ENCODE data around the gene TCP11.

Gene TCP11

GRCh38 chr6:35141007-35141655, at the start of gene TCP11:
TSS of gene TCP11 (minus strand) at chr6:35141339. CDS start at chr6:35140870, 469 bp downstream.
- no peak for DNase-seq (ENCODE audit: low read depth in 2 of 2)

- DNase-seq (ENCODE audit: low read depth in 2 of 2): no peak
Observed at GRCh38 chr6:35190306-35190705, 49.2 kb upstream of the TCP11 start.

- DNase-seq (ENCODE audit: low read depth in 2 of 2): no peak
Observed at GRCh38 chr6:35188886-35189285, 47.7 kb upstream of the TCP11 start.

- no peak for DNase-seq (ENCODE audit: low read depth in 2 of 2)
Observed at GRCh38 chr6:35186571-35186970, 45.4 kb upstream of the TCP11 start.

GRCh38 chr6:35185971-35186370, 44.8 kb upstream of the TCP11 start:
- DNase-seq (ENCODE audit: low read depth in 2 of 2): no peak

- no peak for DNase-seq (ENCODE audit: low read depth in 2 of 2)
Observed at GRCh38 chr6:35185302-35185681, 44.2 kb upstream of the TCP11 start.

GRCh38 chr6:35184580-35185301, 43.6 kb upstream of the TCP11 start:
- DNase-seq (ENCODE audit: low read depth in 2 of 2): no peak

- no peak for DNase-seq (ENCODE audit: low read depth in 2 of 2)
Observed at GRCh38 chr6:35183935-35184334, 42.8 kb upstream of the TCP11 start.

GRCh38 chr6:35183281-35183680, 42.1 kb upstream of the TCP11 start:
- DNase-seq (ENCODE audit: low read depth in 2 of 2): no peak

GRCh38 chr6:35181933-35182612, 40.9 kb upstream of the TCP11 start:
- DNase-seq (ENCODE audit: low read depth in 2 of 2): no peak

GRCh38 chr6:35181308-35181932, 40.3 kb upstream of the TCP11 start:
- no peak for DNase-seq (ENCODE audit: low read depth in 2 of 2)

- DNase-seq (ENCODE audit: low read depth in 2 of 2): no peak
Observed at GRCh38 chr6:35179901-35180535, 38.9 kb upstream of the TCP11 start.

GRCh38 chr6:35178932-35179832, 38.0 kb upstream of the TCP11 start:
- DNase-seq (ENCODE audit: low read depth in 2 of 2): no peak

- DNase-seq (ENCODE audit: low read depth in 2 of 2): no peak
Observed at GRCh38 chr6:35178012-35178411, 36.9 kb upstream of the TCP11 start.

- no peak for DNase-seq (ENCODE audit: low read depth in 2 of 2)
Observed at GRCh38 chr6:35177596-35177995, 36.5 kb upstream of the TCP11 start.

GRCh38 chr6:35177157-35177556, 36.0 kb upstream of the TCP11 start:
- DNase-seq (ENCODE audit: low read depth in 2 of 2): no peak

GRCh38 chr6:35176301-35177024, 35.3 kb upstream of the TCP11 start:
- DNase-seq (ENCODE audit: low read depth in 2 of 2): no peak

- DNase-seq (ENCODE audit: low read depth in 2 of 2): no peak
Observed at GRCh38 chr6:35174501-35174900, 33.4 kb upstream of the TCP11 start.

GRCh38 chr6:35174088-35174434, 32.9 kb upstream of the TCP11 start:
- no peak for DNase-seq (ENCODE audit: low read depth in 2 of 2)

GRCh38 chr6:35173427-35174087, 32.4 kb upstream of the TCP11 start:
- no peak for DNase-seq (ENCODE audit: low read depth in 2 of 2)

Measured in stimulated activated CD4-positive, alpha-beta T cell treated with anti-CD3 and anti-CD28 coated beads, Interleukin-1b, Interleukin-23, amount 100 ng/mL, for 1 hour (primary cell).